Measurements from ENCODE around the gene DHFR. TPM values are rescaled to one million over a fixed set of nuclear protein-coding genes. Genes with fewer than 3 reads are reported as not detected.

The DHFR gene
- total RNA-seq, 2 donors from 2014 or later = 48.6 to 58.5 TPM

DNA sequence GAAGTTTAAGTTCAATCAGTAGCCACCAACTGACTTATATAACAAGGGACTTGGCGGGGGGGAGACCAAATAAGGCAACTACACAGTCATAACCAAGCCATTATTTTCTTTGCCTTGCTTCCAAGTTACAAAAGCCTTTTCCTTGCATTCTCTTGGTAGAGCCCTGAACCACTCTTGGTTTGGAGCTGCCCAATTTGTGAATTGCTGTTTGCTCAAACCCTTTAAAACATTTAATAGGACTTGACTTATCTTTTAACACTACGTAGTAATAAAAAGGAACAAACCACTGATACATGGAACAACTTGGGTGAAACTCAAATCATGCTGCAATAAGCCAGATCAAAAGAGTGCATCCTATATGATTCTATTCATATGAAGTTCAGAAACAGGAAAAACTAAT lies 32.0 kb downstream of the DHFR start:
- no peaks in the 10 kb centered on the region for H3K4me1 Mint-ChIP-seq
- Histone ChIP-seq H3K27me3 (ENCODE audit: control insufficient read depth, insufficient read depth, low read length, poor library complexity, severe bottlenecking) (no peaks in the 10 kb centered on the region), H3K9me3 (ENCODE audit: control insufficient read depth, low read length) (no peaks in the 10 kb centered on the region), H3K27ac (ENCODE audit: low read depth, low read length) (no peak overlapping the region), H3K9ac (ENCODE audit: extremely low read depth, low read length, poor library complexity, severe bottlenecking) (no peak overlapping the region), H3K4me1 (ENCODE audit: control insufficient read depth, insufficient read depth, low read length) (no peaks in the 10 kb centered on the region), H3K4me3 (ENCODE audit: low read length) (no peak overlapping the region), H3K36me3 (ENCODE audit: control insufficient read depth, insufficient read depth, low read length) (no peaks in the 10 kb centered on the region)
- H3K27me3 Mint-ChIP-seq (ENCODE audit: insufficient read depth) = no peaks in the 10 kb centered on the region
- H3K36me3 Mint-ChIP-seq (ENCODE audit: low read depth) = peaks cover 7% of the 10 kb centered on the region
- H3K9me3 Mint-ChIP-seq = no peaks in the 10 kb centered on the region
- 90 to 100% methylated on average over 2 of the region's 2 CpGs for WGBS, 2 experiments (ENCODE audit: insufficient coverage in 1 of 2, insufficient read length in 1 of 2)
- TF ChIP-seq, protein P1, sequence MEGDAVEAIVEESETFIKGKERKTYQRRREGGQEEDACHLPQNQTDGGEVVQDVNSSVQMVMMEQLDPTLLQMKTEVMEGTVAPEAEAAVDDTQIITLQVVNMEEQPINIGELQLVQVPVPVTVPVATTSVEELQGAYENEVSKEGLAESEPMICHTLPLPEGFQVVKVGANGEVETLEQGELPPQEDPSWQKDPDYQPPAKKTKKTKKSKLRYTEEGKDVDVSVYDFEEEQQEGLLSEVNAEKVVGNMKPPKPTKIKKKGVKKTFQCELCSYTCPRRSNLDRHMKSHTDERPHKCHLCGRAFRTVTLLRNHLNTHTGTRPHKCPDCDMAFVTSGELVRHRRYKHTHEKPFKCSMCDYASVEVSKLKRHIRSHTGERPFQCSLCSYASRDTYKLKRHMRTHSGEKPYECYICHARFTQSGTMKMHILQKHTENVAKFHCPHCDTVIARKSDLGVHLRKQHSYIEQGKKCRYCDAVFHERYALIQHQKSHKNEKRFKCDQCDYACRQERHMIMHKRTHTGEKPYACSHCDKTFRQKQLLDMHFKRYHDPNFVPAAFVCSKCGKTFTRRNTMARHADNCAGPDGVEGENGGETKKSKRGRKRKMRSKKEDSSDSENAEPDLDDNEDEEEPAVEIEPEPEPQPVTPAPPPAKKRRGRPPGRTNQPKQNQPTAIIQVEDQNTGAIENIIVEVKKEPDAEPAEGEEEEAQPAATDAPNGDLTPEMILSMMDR (conservative IDR thresholded peaks at IDR 0.05) = no peak
- no peak overlapping the region for H3K27ac Mint-ChIP-seq
- no peak overlapping the region for H3K4me3 Mint-ChIP-seq
- DNase-seq = no peak

DNA sequence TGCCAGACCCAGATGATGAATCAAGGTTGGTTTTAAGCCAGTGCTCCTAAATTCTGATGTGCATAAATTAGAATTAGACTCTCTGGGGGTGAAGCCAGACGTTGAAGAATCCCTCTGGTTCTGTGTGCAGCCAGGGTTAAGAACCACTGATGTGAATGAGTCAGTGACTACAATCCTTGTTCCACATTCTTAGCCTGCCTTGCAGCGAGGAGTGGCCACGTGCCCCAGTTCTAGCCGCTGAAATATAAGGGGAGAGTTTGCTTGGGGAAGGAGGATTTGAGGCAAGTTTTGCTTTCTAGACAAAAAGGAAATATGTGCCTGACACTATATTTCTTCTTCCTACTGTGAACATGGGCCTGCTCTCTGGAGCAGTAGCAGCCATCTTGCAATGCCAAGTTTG lies 34.6 kb downstream of the DHFR start:
- Mint-ChIP-seq H3K4me3 (no peak overlapping the region), H3K27ac (no peak overlapping the region), H3K9me3 (no peaks in the 10 kb centered on the region), H3K36me3 (ENCODE audit: low read depth) (peaks cover 4% of the 10 kb centered on the region), H3K4me1 (no peaks in the 10 kb centered on the region), H3K27me3 (ENCODE audit: insufficient read depth) (peaks cover 4% of the 10 kb centered on the region)
- Histone ChIP-seq H3K9me3 (ENCODE audit: control insufficient read depth, low read length) (no peaks in the 10 kb centered on the region), H3K4me1 (ENCODE audit: control insufficient read depth, insufficient read depth, low read length) (no peaks in the 10 kb centered on the region), H3K27me3 (ENCODE audit: control insufficient read depth, insufficient read depth, low read length, poor library complexity, severe bottlenecking) (no peaks in the 10 kb centered on the region), H3K36me3 (ENCODE audit: control insufficient read depth, insufficient read depth, low read length) (no peaks in the 10 kb centered on the region), H3K4me3 (ENCODE audit: low read length) (no peak overlapping the region), H3K9ac (ENCODE audit: extremely low read depth, low read length, poor library complexity, severe bottlenecking) (no peak overlapping the region), H3K27ac (ENCODE audit: low read depth, low read length) (no peak overlapping the region)
- 80 to 87% methylated on average over 4 of the region's 4 CpGs for WGBS, 2 experiments (ENCODE audit: insufficient coverage in 1 of 2, insufficient read length in 1 of 2)
- no peak for DNase-seq
- TF ChIP-seq, protein P1 (conservative IDR thresholded peaks at IDR 0.05) = no peak

DNA sequence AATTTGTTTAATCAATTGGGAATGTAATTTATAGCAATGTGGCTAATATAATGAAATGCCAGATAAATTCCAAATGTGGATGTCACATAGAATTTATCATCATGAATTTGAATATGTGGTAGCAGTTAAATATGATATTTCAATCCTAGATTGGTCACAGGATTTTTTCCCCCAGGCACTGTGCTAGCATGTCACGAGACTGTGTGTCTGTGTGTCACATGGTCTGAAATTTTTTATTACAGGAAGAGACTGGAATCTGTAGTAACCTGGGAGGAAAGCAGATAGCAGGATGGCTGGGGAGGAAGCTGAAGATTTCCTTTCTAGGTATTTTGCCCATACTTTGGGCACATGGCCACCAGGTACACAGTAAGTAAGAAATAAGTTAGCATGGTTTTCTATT lies 35.7 kb downstream of the DHFR start:
- Mint-ChIP-seq H3K36me3 (ENCODE audit: low read depth) (peaks cover 4% of the 10 kb centered on the region), H3K4me3 (no peak overlapping the region), H3K4me1 (no peaks in the 10 kb centered on the region), H3K27ac (no peak overlapping the region), H3K27me3 (ENCODE audit: insufficient read depth) (peaks cover 5% of the 10 kb centered on the region), H3K9me3 (no peaks in the 10 kb centered on the region)
- TF ChIP-seq, protein P1 (conservative IDR thresholded peaks at IDR 0.05) = no peak
- no peaks in the 10 kb centered on the region for H3K36me3 ChIP-seq (ENCODE audit: control insufficient read depth, insufficient read depth, low read length)
- DNase-seq = no peak
- no peaks in the 10 kb centered on the region for H3K4me1 ChIP-seq (ENCODE audit: control insufficient read depth, insufficient read depth, low read length)
- WGBS, 2 experiments (ENCODE audit: insufficient coverage in 1 of 2, insufficient read length in 1 of 2) = 91% methylated on average over 1 of the region's 1 CpG; no CpG with 5 or more reads in 1 of the 2 experiments
- no peak overlapping the region for H3K27ac ChIP-seq (ENCODE audit: low read depth, low read length)
- H3K27me3 ChIP-seq (ENCODE audit: control insufficient read depth, insufficient read depth, low read length, poor library complexity, severe bottlenecking) = no peaks in the 10 kb centered on the region
- H3K4me3 ChIP-seq (ENCODE audit: low read length) = no peak overlapping the region
- H3K9ac ChIP-seq (ENCODE audit: extremely low read depth, low read length, poor library complexity, severe bottlenecking) = no peak overlapping the region
- no peaks in the 10 kb centered on the region for H3K9me3 ChIP-seq (ENCODE audit: control insufficient read depth, low read length)
